ENCODE measurements around the gene TMEM106B.
"Not testable (repeated sequence)": the region's sequence is repeated elsewhere in the genome, so short reads cannot be mapped to it uniquely, and the experiment has no call there.

The TMEM106B gene

DNA sequence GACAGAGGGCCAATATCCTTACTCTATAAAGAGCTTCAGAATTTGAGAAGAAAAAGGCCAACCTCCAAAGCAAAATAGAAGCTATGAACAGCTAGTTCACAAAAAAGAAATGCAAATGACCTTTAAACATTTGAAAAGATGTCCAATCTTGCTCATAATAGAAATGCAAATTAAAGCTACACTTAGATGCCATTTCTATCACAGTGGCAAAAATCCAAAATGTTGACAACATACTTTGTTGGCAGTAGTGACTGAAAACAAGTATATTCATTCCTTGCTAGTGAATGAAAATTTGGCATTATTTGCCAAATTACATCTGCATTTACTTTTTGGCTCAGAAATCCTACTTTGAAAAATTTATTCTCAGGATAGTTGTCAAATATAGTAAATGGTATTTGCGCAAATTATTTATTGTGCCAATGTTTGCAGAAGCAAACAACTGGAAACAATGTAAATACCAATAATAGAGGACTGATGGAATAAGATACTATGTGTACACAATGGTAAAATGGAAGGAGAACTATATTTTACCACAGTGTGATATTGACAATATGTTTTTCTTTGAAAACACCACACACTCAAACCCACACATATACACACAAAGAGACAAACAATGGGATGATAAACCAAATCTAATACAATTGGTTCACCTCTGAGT, 9.4 kb downstream of the TMEM106B start:
- no peak for TF ChIP-seq ARNTL (CRISPR knock-in tag; IDR thresholded peaks at IDR 0.05; ENCODE audit: borderline replicate concordance, low read depth)
- TF ChIP-seq ZFP3 (CRISPR knock-in tag; IDR thresholded peaks at IDR 0.05), result no peak
- no peak for TF ChIP-seq BACH2 (CRISPR knock-in tag; IDR thresholded peaks at IDR 0.05; ENCODE audit: borderline replicate concordance)
- TF ChIP-seq ZNF8 (CRISPR knock-in tag; IDR thresholded peaks at IDR 0.05), result no peak
- no peak for TF ChIP-seq TCF4 (CRISPR knock-in tag; IDR thresholded peaks at IDR 0.05; ENCODE audit: borderline replicate concordance)
- TF ChIP-seq ZNF70 (CRISPR knock-in tag; IDR thresholded peaks at IDR 0.05), result no peak
- TF ChIP-seq ZNF565 (CRISPR knock-in tag; conservative IDR thresholded peaks at IDR 0.05; ENCODE audit: low read depth), result no peak
- ATAC-seq, result no peak

DNA sequence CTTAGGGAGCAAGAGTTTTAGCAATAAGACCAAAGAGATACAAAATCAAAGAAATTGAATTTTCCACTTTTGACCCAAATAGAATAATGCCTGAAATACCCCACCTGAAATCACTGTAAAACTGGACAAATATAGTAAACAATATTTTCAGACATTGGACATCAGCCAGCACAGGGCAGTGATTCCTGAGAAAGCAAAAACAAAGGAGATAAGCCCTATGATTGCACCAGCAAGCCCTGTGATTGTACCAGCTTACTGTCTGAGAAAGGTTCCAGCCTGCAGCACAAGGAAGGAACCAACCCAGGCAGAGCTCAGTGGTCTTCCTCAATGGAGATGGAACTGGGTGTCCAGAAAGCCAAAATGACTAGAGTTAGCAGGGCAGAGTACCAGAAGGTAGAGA, 10.3 kb downstream of the TMEM106B start:
- TF ChIP-seq RARB (CRISPR knock-in tag; IDR thresholded peaks at IDR 0.05), result no peak
- TF ChIP-seq CSDC2 (CRISPR knock-in tag; IDR thresholded peaks at IDR 0.05), result no peak
- TF ChIP-seq, protein P1, sequence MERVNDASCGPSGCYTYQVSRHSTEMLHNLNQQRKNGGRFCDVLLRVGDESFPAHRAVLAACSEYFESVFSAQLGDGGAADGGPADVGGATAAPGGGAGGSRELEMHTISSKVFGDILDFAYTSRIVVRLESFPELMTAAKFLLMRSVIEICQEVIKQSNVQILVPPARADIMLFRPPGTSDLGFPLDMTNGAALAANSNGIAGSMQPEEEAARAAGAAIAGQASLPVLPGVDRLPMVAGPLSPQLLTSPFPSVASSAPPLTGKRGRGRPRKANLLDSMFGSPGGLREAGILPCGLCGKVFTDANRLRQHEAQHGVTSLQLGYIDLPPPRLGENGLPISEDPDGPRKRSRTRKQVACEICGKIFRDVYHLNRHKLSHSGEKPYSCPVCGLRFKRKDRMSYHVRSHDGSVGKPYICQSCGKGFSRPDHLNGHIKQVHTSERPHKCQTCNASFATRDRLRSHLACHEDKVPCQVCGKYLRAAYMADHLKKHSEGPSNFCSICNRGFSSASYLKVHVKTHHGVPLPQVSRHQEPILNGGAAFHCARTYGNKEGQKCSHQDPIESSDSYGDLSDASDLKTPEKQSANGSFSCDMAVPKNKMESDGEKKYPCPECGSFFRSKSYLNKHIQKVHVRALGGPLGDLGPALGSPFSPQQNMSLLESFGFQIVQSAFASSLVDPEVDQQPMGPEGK (CRISPR knock-in tag; IDR thresholded peaks at IDR 0.05; ENCODE audit: borderline replicate concordance), result no peak
- TF ChIP-seq GLIS3 (CRISPR knock-in tag; IDR thresholded peaks at IDR 0.05), result no peak
- no peak for TF ChIP-seq ZNF70 (CRISPR knock-in tag; IDR thresholded peaks at IDR 0.05)
- no peak for TF ChIP-seq BACH2 (CRISPR knock-in tag; IDR thresholded peaks at IDR 0.05; ENCODE audit: borderline replicate concordance)
- no peak for TF ChIP-seq ESRRG (CRISPR knock-in tag; IDR thresholded peaks at IDR 0.05)
- no peak for ATAC-seq

DNA sequence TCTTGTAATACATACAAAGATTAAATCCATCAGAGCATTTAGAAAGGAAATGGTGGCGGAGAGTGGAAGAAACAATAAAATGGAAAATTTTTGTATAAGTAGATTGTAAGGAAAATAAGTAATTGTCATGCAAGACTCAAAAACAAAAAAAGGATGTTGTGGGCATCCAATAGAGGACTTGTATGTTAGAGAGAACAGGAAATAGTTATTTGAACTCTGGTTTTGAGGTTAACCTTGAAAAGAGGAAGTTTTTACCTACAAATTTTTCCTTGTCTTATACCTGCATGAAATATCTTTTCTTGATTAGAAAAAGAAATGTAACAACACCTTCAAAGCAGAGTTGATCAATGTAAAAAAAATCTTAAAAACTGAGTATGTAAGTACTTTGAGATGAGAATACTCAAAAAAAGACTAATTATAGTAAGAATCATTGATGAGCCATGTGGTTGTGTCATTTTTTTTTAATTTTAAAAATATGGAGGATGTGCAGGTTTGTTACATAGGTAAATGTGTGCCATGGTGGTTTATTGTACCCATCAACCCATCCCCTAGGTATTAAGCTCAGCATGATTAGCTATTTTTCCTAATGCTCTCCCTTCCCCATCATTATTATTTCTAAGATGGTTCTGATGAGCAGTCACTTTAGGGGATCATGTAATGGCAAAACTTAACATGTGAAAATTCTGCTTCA, 11.9 kb downstream of the TMEM106B start:
- TF ChIP-seq RARB (CRISPR knock-in tag; IDR thresholded peaks at IDR 0.05) (no peak), TCF4 (CRISPR knock-in tag; IDR thresholded peaks at IDR 0.05; ENCODE audit: borderline replicate concordance) (no peak), ZFP3 (CRISPR knock-in tag; IDR thresholded peaks at IDR 0.05) (no peak), ZNF8 (CRISPR knock-in tag; IDR thresholded peaks at IDR 0.05) (no peak), TOX (CRISPR knock-in tag; IDR thresholded peaks at IDR 0.05; ENCODE audit: borderline replicate concordance) (no peak), ARNTL (CRISPR knock-in tag; IDR thresholded peaks at IDR 0.05; ENCODE audit: borderline replicate concordance, low read depth) (no peak), ZNF70 (CRISPR knock-in tag; IDR thresholded peaks at IDR 0.05) (no peak), PPARA (CRISPR knock-in tag; IDR thresholded peaks at IDR 0.05; ENCODE audit: borderline replicate concordance) (no peak), ESRRG (CRISPR knock-in tag; IDR thresholded peaks at IDR 0.05) (no peak), ISL1 (CRISPR knock-in tag; IDR thresholded peaks at IDR 0.05) (no peak), OSR1 (CRISPR knock-in tag; IDR thresholded peaks at IDR 0.05) (no peak), ZNF565 (CRISPR knock-in tag; conservative IDR thresholded peaks at IDR 0.05; ENCODE audit: low read depth) (no peak), ZC3H10 (CRISPR knock-in tag; IDR thresholded peaks at IDR 0.05) (no peak), GLIS3 (CRISPR knock-in tag; IDR thresholded peaks at IDR 0.05) (no peak), ZFP30 (CRISPR knock-in tag; IDR thresholded peaks at IDR 0.05) (no peak)
- TF ChIP-seq, protein P2, sequence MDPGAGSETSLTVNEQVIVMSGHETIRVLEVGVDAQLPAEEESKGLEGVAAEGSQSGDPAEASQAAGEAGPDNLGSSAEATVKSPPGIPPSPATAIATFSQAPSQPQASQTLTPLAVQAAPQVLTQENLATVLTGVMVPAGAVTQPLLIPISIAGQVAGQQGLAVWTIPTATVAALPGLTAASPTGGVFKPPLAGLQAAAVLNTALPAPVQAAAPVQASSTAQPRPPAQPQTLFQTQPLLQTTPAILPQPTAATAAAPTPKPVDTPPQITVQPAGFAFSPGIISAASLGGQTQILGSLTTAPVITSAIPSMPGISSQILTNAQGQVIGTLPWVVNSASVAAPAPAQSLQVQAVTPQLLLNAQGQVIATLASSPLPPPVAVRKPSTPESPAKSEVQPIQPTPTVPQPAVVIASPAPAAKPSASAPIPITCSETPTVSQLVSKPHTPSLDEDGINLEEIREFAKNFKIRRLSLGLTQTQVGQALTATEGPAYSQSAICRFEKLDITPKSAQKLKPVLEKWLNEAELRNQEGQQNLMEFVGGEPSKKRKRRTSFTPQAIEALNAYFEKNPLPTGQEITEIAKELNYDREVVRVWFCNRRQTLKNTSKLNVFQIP (CRISPR knock-in tag; IDR thresholded peaks at IDR 0.05; ENCODE audit: borderline replicate concordance, low read depth), result no peak
- TF ChIP-seq, protein P3, sequence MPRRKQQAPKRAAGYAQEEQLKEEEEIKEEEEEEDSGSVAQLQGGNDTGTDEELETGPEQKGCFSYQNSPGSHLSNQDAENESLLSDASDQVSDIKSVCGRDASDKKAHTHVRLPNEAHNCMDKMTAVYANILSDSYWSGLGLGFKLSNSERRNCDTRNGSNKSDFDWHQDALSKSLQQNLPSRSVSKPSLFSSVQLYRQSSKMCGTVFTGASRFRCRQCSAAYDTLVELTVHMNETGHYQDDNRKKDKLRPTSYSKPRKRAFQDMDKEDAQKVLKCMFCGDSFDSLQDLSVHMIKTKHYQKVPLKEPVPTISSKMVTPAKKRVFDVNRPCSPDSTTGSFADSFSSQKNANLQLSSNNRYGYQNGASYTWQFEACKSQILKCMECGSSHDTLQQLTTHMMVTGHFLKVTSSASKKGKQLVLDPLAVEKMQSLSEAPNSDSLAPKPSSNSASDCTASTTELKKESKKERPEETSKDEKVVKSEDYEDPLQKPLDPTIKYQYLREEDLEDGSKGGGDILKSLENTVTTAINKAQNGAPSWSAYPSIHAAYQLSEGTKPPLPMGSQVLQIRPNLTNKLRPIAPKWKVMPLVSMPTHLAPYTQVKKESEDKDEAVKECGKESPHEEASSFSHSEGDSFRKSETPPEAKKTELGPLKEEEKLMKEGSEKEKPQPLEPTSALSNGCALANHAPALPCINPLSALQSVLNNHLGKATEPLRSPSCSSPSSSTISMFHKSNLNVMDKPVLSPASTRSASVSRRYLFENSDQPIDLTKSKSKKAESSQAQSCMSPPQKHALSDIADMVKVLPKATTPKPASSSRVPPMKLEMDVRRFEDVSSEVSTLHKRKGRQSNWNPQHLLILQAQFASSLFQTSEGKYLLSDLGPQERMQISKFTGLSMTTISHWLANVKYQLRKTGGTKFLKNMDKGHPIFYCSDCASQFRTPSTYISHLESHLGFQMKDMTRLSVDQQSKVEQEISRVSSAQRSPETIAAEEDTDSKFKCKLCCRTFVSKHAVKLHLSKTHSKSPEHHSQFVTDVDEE (CRISPR knock-in tag; IDR thresholded peaks at IDR 0.05), result no peak
- TF ChIP-seq, protein P1 (CRISPR knock-in tag; IDR thresholded peaks at IDR 0.05; ENCODE audit: borderline replicate concordance), result no peak
- TF ChIP-seq, protein P4, sequence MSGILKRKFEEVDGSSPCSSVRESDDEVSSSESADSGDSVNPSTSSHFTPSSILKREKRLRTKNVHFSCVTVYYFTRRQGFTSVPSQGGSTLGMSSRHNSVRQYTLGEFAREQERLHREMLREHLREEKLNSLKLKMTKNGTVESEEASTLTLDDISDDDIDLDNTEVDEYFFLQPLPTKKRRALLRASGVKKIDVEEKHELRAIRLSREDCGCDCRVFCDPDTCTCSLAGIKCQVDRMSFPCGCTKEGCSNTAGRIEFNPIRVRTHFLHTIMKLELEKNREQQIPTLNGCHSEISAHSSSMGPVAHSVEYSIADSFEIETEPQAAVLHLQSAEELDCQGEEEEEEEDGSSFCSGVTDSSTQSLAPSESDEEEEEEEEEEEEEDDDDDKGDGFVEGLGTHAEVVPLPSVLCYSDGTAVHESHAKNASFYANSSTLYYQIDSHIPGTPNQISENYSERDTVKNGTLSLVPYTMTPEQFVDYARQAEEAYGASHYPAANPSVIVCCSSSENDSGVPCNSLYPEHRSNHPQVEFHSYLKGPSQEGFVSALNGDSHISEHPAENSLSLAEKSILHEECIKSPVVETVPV (CRISPR knock-in tag; IDR thresholded peaks at IDR 0.05), result no peak

DNA sequence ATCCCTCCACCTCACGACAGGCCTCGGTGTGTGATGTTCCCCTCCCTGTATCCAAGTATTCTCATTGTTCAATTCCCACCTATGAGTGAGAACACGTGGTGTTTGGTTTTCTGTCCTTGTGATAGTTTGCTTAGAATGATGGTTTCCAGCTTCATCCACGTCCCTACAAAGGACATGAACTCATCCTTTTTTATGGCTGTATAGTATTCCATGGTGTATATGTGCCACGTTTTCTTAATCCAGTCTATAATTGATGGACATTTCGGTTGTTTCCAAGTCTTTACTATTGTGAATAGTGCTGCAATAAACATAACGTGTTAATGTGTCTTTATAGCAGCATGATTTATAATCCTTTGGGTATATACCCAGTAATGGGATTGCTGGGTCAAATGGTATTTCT, 13.9 kb downstream of the TMEM106B start:
- not testable (repeated sequence) for ATAC-seq

More for the DNA sequence above, 11.9 kb downstream of the TMEM106B start:
- no peak for ATAC-seq

All from SK-N-SH treated with all-trans-retinoic acid at 6 μM for 48 hours (cell line).